Epithelial cell of proximal tubule (primary cell): ENCODE results near the gene BTBD10. TPM values are rescaled to one million over a fixed set of nuclear protein-coding genes. Genes with fewer than 3 reads are reported as not detected.

ENCODE experiments used
- DNase-seq: peaks from one replicate; pipeline ENCODE4 v3.0.0-alpha.2; 2011; ENCODE audit warnings: low read depth
- H3K4me3 ChIP-seq: 2 replicates; pipeline ENCODE4 v1.5.1; 2011; ENCODE audit warnings: low read depth, mild to moderate bottlenecking, low read length
- CTCF ChIP-seq: conservative IDR thresholded peaks from 2 replicates; pipeline ENCODE4 v1.5.1; 2012; ENCODE audit warnings: low read depth, mild to moderate bottlenecking, low read length
- total RNA-seq: library from RNA; depleted of rRNA; stranded (reverse); fragments of >200 nt; gene quantifications from 2 replicates; pipeline ENCODE4 v1.2.3, GENCODE V29; 2015

BTBD10 gene
- total RNA-seq, 1 donor from 2014 or later: 55.5 TPM

GRCh38 chr11:13349581-13349980, 113.4 kb downstream of the BTBD10 start:
- no peak for DNase-seq
- H3K4me3 ChIP-seq: no peak overlapping the region
- no peak for TF ChIP-seq CTCF

DNA sequence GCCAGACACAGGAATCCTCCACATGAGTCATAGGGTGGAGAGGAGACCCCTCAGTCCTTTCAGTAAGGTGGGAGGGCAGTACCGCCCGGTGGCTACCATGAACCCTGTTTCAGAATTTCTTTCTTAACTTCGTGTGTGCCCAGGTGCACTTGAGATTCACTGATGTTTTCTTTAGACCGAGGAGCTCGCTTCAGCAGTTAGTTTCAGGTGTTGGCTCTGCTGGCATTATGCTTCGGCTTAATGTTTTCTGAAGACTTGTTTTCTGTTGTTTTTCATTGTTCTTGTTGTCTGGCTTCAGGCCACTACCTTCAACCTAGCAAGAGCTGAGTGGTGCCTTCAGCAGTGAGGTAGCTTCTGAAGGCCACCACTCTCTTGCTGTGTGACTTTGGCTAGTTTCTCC, 114.0 kb downstream of the BTBD10 start:
- no peak for TF ChIP-seq CTCF
- H3K4me3 ChIP-seq: no peak overlapping the region
- no peak for DNase-seq

- no peak for DNase-seq
- no peak overlapping the region for H3K4me3 ChIP-seq
- no peak for TF ChIP-seq CTCF
These were observed 114.7 kb downstream of the BTBD10 start for GRCh38 chr11:13348305-13348704.

GRCh38 chr11:13347901-13348300, 115.1 kb downstream of the BTBD10 start:
- no peak for TF ChIP-seq CTCF
- no peak for DNase-seq
- H3K4me3 ChIP-seq: no peak overlapping the region

DNA sequence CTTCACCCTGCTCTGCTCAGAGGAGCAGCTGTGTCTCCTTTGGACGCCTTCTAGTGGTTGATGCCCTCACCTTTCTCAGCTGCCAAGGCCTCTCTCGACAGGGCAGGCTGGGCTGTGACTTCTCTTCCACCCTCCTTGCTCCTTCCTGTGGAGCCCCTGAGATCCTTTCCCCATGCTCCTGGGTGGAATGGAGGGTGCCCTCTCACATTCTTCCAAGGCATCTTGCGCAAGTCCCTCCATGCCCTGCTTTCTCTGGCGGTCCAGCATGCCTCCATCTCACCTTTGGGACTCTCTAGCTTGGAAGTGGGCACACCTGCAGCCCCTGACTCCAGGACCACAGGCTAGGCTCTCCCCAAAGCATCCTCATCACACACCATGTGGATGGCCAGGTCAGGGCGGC, 116.6 kb downstream of the BTBD10 start:
- DNase-seq: no peak
- H3K4me3 ChIP-seq: no peak overlapping the region
- no peak for TF ChIP-seq CTCF

DNA sequence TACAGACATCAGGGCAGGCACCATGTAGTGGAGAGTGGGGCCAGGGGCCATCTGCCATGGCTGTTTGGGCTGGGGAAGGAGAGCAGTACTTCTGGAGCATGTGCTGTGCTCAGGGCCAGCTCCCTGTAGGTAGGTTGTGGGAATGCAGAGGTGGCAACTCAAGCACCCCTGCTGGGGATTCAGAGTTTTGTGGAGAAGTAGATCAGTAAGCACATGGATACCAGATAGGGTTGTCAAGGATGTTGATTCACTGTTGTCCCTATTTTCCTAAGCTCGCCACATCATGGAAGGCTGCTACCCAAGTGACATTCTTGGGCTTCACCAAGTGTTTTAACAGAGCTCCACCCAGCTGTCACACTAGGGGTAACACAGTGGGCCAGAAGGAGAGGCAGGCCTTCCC, 118.2 kb downstream of the BTBD10 start:
- no peak overlapping the region for H3K4me3 ChIP-seq
- TF ChIP-seq CTCF: no peak
- DNase-seq: no peak

- peak; percentile 91 for TF ChIP-seq CTCF
- no peak for DNase-seq
- no peak overlapping the region for H3K4me3 ChIP-seq
These were observed 118.9 kb downstream of the BTBD10 start for GRCh38 chr11:13343931-13344717.
